PC-9 (cell line): Measurements from ENCODE around the gene SH3PXD2B. TPM values are rescaled to one million over a fixed set of nuclear protein-coding genes. Genes with fewer than 3 reads are reported as not detected.
A peak's percentile ranks its signal among the peaks of the same experiment; 100 is the strongest.

Experiments
- BruUV-seq: library from RNA; stranded (reverse); fragments of 400-500 nt; replicated peaks from 2 replicates; lab custom pipeline; 2021; lab: Mats Ljungman, UMichigan
- CTCF ChIA-PET: fragments of 300-600 bp; sonication (Branson Sonifier 250); formaldehyde crosslinking; loops from one replicate; lab custom pipeline; 2022; ENCODE audit warnings: antibody characterized with exemption; lab: Charles Lee
- POLR2A ChIA-PET: fragments of 300-600 bp; sonication (Branson Sonifier 250); formaldehyde crosslinking; loops from one replicate; lab custom pipeline; 2022; ENCODE audit warnings: antibody characterized with exemption; ENCODE audit not compliant: unreplicated experiment; lab: Charles Lee
- DNase-seq, 2 experiments: peaks; one replicate each; pipeline versions ENCODE4 v3.0.0 to v3.0.0-alpha.2; 2015 to 2022; ENCODE audit warnings: mixed read lengths in 1 of 2
- H2AFZ ChIP-seq: fragments of 200-600 bp; sonication (generic); 2 replicates; pipeline ENCODE4 v1.8.1; 2017; ENCODE audit warnings: antibody characterized with exemption
- H3F3A ChIP-seq: fragments of 200-600 bp; sonication (generic); 2 replicates; pipeline ENCODE4 v1.8.1; 2017; ENCODE audit warnings: antibody characterized with exemption, mild to moderate bottlenecking, low read depth; ENCODE audit not compliant: insufficient read depth
- H3K27ac ChIP-seq: fragments of 200-600 bp; sonication (generic); 2 replicates; pipeline ENCODE4 v1.6.1; 2016; ENCODE audit warnings: mixed run types
- H3K27me3 ChIP-seq: fragments of 200-600 bp; sonication (generic); 2 replicates; pipeline ENCODE4 v1.6.1; 2016; ENCODE audit warnings: low read depth, mixed run types; ENCODE audit not compliant: insufficient read depth
- H3K36me3 ChIP-seq: fragments of 200-600 bp; sonication (generic); 2 replicates; pipeline ENCODE4 v1.6.1; 2016; ENCODE audit warnings: low read depth, mixed run types
- H3K4me1 ChIP-seq: fragments of 200-600 bp; sonication (generic); replicated peaks from 2 replicates; pipeline ENCODE4 v1.6.1; 2016; ENCODE audit warnings: mixed run types; ENCODE audit not compliant: insufficient read depth
- H3K4me2 ChIP-seq: fragments of 200-600 bp; sonication (generic); 2 replicates; pipeline ENCODE4 v1.6.1; 2017; ENCODE audit warnings: mixed run types
- H3K4me3 ChIP-seq: fragments of 200-600 bp; sonication (generic); 2 replicates; pipeline ENCODE4 v1.6.1; 2016; ENCODE audit warnings: mixed run types
- H3K79me2 ChIP-seq: fragments of 200-600 bp; sonication (generic); 2 replicates; pipeline ENCODE4 v1.6.1; 2017; ENCODE audit warnings: low read depth, mixed run types
- H3K9me2 ChIP-seq: fragments of 200-600 bp; sonication (generic); 2 replicates; pipeline ENCODE4 v1.8.1; 2017; ENCODE audit warnings: mild to moderate bottlenecking; ENCODE audit not compliant: insufficient read depth
- H3K9me3 ChIP-seq: fragments of 200-600 bp; sonication (generic); 2 replicates; pipeline ENCODE4 v1.8.1; 2016; ENCODE audit warnings: low read depth; ENCODE audit not compliant: insufficient read depth
- H4K20me1 ChIP-seq: fragments of 200-600 bp; sonication (generic); 2 replicates; pipeline ENCODE4 v1.8.1; 2017; ENCODE audit not compliant: insufficient read depth
- CTCF ChIP-seq: fragments of 200-600 bp; sonication (generic); conservative IDR thresholded peaks from 2 replicates; pipeline ENCODE4 v1.6.1; 2017; ENCODE audit warnings: mixed run types, antibody characterized with exemption, mild to moderate bottlenecking, moderate library complexity
- EZH2 ChIP-seq: fragments of 200-600 bp; sonication (generic); IDR thresholded peaks from 2 replicates; pipeline ENCODE4 v1.8.0; 2017; ENCODE audit warnings: antibody characterized with exemption, low read depth
- intact Hi-C: fragments of 100-400 bp; cut with micrococcal nuclease; formaldehyde crosslinking; loops from one replicate; pipeline ENCODE4 v1.10.0; 2022; ENCODE audit not compliant: unreplicated experiment
- total RNA-seq: library from RNA; stranded (reverse); gene quantifications from 2 replicates; pipeline ENCODE4 v1.2.3, GENCODE V29; 2021

SH3PXD2B gene
- total RNA-seq, 1 experiment from 2014 or later, result 29.3 TPM

- H3K27me3 ChIP-seq, result peaks cover 2% of the 10 kb centered on the region; the same call in 1 of the 2 replicates
- no peak overlapping the region for H3K4me2 ChIP-seq
- H3K36me3 ChIP-seq, result no peaks in the 10 kb centered on the region
- intact Hi-C loops, result loop anchor here (10.0 kb wide), 1 partner anchor 102 kb away; no protein-coding TSS in a partner anchor
- no peaks in the 10 kb centered on the region for H3K9me2 ChIP-seq
- no peaks in the 10 kb centered on the region for H3K9me3 ChIP-seq
- TF ChIP-seq EZH2 (no peak), CTCF (no peak)
- no TSS peak for BruUV-seq
- no peak overlapping the region for H3K4me3 ChIP-seq
- no peaks in the 10 kb centered on the region for H3K4me1 ChIP-seq
- no peaks in the 10 kb centered on the region for H3K79me2 ChIP-seq
- DNase-seq, result no peak
- H4K20me1 ChIP-seq, result no peaks in the 10 kb centered on the region
- CTCF ChIA-PET, result interaction anchor here (1.6 kb wide), 1 partner anchor 215 kb away, joined by 4 read pairs; no protein-coding TSS in a partner anchor
- no peak overlapping the region for H3K27ac ChIP-seq
- POLR2A ChIA-PET, result no interaction called here
- H2AFZ ChIP-seq, result no peak overlapping the region
- no peaks in the 10 kb centered on the region for H3F3A ChIP-seq
Measured at GRCh38 chr5:172482156-172483020, 28.1 kb upstream of the SH3PXD2B start.

- Histone ChIP-seq H3K27me3 (no peaks in the 10 kb centered on the region; the same call in 1 of the 2 replicates), H3K9me3 (no peaks in the 10 kb centered on the region), H4K20me1 (no peaks in the 10 kb centered on the region), H3K36me3 (no peaks in the 10 kb centered on the region), H3K4me1 (no peaks in the 10 kb centered on the region), H2AFZ (no peak overlapping the region), H3K9me2 (no peaks in the 10 kb centered on the region), H3K27ac (no peak overlapping the region), H3F3A (no peaks in the 10 kb centered on the region), H3K4me2 (no peak overlapping the region), H3K4me3 (no peak overlapping the region), H3K79me2 (no peaks in the 10 kb centered on the region)
- CTCF ChIA-PET, result interaction anchor here (0.6 to 1.6 kb wide), 2 partner anchors 216 to 374 kb away, joined by 4 to 6 read pairs; no protein-coding TSS in a partner anchor
- TF ChIP-seq CTCF (no peak), EZH2 (no peak)
- BruUV-seq, result no TSS peak
- intact Hi-C loops, result loop anchor here (10.0 kb wide), 1 partner anchor 104 kb away; no protein-coding TSS in a partner anchor
- POLR2A ChIA-PET, result no interaction called here
- no peak for DNase-seq
Measured at GRCh38 chr5:172481011-172481800, 26.9 kb upstream of the SH3PXD2B start.

GRCh38 chr5:172479784-172480115 lies 25.4 kb upstream of the SH3PXD2B start:
- intact Hi-C loops, result loop anchor here (1.0 to 10.0 kb wide), 6 partner anchors 105 to 1838 kb away; partner anchors contain the start of gene NEURL1B
- Histone ChIP-seq H3K27ac (no peak overlapping the region), H2AFZ (no peak overlapping the region), H3K36me3 (no peaks in the 10 kb centered on the region), H3K9me3 (no peaks in the 10 kb centered on the region), H3K79me2 (no peaks in the 10 kb centered on the region), H3K27me3 (no peaks in the 10 kb centered on the region), H3K9me2 (no peaks in the 10 kb centered on the region), H3F3A (no peaks in the 10 kb centered on the region), H4K20me1 (no peaks in the 10 kb centered on the region), H3K4me2 (no peak overlapping the region), H3K4me1 (no peaks in the 10 kb centered on the region), H3K4me3 (no peak overlapping the region)
- TF ChIP-seq EZH2 (no peak), CTCF (no peak)
- CTCF ChIA-PET, result interaction anchor here (0.7 kb wide), 1 partner anchor 228 kb away, joined by 3 read pairs; no protein-coding TSS in a partner anchor
- DNase-seq, result peak in 1 of 2 experiments; percentile 25
- POLR2A ChIA-PET, result no interaction called here
- BruUV-seq, result no TSS peak
